ENCODE results near the gene SNRNP70.
A peak's percentile ranks its signal among the peaks of the same experiment; 100 is the strongest.

The SNRNP70 gene

DNA sequence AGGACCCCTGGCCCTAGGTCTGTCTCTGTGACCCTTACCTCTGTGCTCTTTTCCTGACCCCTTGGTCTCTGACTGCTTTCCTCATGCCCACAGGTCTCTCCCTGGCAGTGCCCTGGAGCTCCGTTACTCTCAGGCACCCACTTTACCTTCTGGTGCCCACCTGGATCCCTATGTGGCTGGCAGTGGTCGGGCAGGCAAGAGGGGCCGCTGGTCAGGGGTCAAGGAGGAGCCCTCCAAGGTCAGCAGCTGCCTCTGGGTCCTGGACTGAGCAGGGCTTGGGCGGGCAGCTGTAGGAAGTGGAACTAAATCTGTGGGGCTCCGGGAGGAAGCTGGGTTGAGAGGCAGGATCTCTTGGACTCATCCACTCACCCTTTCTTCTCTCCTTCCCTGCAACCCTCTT lies 50.4 kb downstream of the SNRNP70 start:
- Histone ChIP-seq H3K9me3 (no peaks in the 10 kb centered on the region), H3K4me3 (no peak overlapping the region), H3K27ac (no peak overlapping the region), H3K27me3 (peaks cover 0 to 39% of the 10 kb centered on the region in 2 donors), H3K36me3 (no peaks in the 10 kb centered on the region), H3K4me1 (peaks cover 0 to 15% (median 6%) of the 10 kb centered on the region in 4 donors)
- TF ChIP-seq, protein P1, sequence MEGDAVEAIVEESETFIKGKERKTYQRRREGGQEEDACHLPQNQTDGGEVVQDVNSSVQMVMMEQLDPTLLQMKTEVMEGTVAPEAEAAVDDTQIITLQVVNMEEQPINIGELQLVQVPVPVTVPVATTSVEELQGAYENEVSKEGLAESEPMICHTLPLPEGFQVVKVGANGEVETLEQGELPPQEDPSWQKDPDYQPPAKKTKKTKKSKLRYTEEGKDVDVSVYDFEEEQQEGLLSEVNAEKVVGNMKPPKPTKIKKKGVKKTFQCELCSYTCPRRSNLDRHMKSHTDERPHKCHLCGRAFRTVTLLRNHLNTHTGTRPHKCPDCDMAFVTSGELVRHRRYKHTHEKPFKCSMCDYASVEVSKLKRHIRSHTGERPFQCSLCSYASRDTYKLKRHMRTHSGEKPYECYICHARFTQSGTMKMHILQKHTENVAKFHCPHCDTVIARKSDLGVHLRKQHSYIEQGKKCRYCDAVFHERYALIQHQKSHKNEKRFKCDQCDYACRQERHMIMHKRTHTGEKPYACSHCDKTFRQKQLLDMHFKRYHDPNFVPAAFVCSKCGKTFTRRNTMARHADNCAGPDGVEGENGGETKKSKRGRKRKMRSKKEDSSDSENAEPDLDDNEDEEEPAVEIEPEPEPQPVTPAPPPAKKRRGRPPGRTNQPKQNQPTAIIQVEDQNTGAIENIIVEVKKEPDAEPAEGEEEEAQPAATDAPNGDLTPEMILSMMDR (IDR thresholded peaks at IDR 0.05), result no peak
- DNase-seq, result no peak
- intact Hi-C loops (cut with DNase I; ENCODE audit: low total_unique reads), result no loop called here

DNA sequence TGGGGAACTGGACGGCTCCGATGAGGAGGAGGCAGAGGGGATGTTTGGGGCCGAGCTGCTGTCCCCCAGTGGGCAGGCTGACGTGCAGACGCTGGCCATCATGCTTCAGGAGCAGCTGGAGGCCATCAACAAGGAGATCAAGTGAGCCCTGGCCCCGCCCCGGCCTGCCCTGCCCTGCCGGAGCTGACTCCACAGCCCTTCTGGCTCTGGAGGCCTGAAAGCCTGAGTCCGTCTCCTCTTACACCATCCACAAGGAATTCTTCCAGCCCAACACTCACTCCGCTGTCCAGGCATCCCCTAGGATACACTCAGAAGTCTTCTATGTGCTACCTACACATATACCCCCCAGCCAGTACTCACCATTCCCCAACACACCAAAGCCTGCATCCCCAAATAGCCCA lies 51.5 kb downstream of the SNRNP70 start:
- no peak for DNase-seq
- peaks cover 0 to 15% (median 6%) of the 10 kb centered on the region in 4 donors for H3K4me1 ChIP-seq
- H3K4me3 ChIP-seq, result no peak overlapping the region
- peaks cover 0 to 39% of the 10 kb centered on the region in 2 donors for H3K27me3 ChIP-seq
- TF ChIP-seq, protein P1 (IDR thresholded peaks at IDR 0.05), result no peak
- intact Hi-C loops (cut with DNase I; ENCODE audit: low total_unique reads), result no loop called here
- no peaks in the 10 kb centered on the region for H3K36me3 ChIP-seq
- no peak overlapping the region for H3K27ac ChIP-seq
- H3K9me3 ChIP-seq, result no peaks in the 10 kb centered on the region

DNA sequence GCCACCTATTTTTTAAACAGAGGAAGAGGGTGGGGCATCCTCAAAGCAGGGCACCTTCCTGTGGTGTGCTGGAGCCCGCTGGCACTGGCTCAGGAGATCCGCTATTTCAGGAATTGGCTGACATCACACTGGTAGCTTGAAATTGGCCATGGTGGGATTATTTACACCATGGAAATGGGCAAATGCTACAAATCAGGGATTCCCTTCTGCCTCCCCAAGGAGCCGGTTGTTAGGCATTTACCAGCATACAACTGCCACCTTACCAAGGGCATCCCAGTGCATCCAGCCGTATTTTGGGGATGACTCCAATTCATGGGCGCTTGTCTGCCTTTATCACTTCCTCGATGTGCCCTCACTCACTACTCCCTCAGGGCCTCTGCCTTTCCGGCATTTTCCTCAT lies 55.7 kb downstream of the SNRNP70 start:
- Histone ChIP-seq H3K36me3 (no peaks in the 10 kb centered on the region), H3K27me3 (peaks cover 0 to 10% of the 10 kb centered on the region in 2 donors), H3K4me1 (peaks cover 0 to 18% (median 16%) of the 10 kb centered on the region in 4 donors), H3K9me3 (no peaks in the 10 kb centered on the region), H3K4me3 (no peak overlapping the region), H3K27ac (no peak overlapping the region)
- intact Hi-C loops (cut with DNase I; ENCODE audit: low total_unique reads), result loop anchor here (5.0 kb wide), 1 partner anchor 34 kb away; no protein-coding TSS in a partner anchor
- no peak for DNase-seq
- TF ChIP-seq, protein P1 (IDR thresholded peaks at IDR 0.05), result no peak

DNA sequence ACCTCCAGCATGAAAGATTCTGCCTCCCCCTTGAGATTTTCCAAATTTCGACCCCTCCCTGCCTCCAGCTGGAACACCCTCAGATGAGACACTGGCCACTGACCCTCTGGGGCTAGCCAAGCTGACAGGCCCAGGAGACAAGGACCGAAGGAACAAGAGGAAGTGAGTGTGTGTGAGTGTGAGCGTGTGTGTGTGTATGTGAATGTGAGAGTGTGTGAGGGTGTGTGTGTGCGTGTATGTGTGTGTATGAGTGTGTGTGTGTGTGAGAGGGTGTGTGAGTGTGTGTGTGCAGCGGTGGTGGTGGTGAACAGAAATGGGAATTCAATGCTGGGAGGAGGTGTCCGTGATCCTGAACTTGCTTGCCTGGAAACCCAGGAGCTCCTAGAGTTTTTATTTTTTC lies 56.1 kb downstream of the SNRNP70 start:
- DNase-seq, result no peak
- H3K9me3 ChIP-seq, result no peaks in the 10 kb centered on the region
- intact Hi-C loops (cut with DNase I; ENCODE audit: low total_unique reads), result loop anchor here (5.0 kb wide), 1 partner anchor 34 kb away; no protein-coding TSS in a partner anchor
- H3K4me3 ChIP-seq, result no peak overlapping the region
- H3K27me3 ChIP-seq, result peaks cover 0 to 6% of the 10 kb centered on the region in 2 donors
- TF ChIP-seq, protein P1 (IDR thresholded peaks at IDR 0.05), result no peak
- H3K27ac ChIP-seq, result no peak overlapping the region
- H3K4me1 ChIP-seq, result peaks cover 0 to 22% (median 20%) of the 10 kb centered on the region in 4 donors
- no peaks in the 10 kb centered on the region for H3K36me3 ChIP-seq

DNA sequence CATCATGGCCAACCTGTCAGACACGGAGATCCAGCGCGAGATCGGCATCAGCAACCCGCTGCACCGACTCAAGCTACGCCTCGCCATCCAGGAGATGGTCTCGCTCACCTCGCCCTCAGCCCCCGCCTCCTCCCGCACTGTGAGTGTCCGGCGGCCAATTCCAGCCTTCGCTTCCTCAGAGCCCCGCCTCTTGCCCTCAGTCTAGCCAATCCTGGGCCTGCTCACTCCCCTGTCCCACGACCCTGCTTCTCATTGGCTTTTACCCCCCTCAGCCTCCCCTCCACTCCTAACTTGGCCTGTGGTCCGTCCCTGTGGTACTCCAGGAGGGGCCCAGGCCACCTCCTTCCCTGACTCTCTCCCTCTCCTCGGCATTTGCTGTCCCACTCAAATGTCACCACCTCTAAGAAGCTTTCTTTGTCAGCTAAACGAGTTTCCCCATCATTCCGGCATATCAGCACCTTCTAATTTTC lies 57.6 kb downstream of the SNRNP70 start:
- intact Hi-C loops (cut with DNase I; ENCODE audit: low total_unique reads), result loop anchor here (5.0 kb wide), 1 partner anchor 36 kb away; no protein-coding TSS in a partner anchor
- no peaks in the 10 kb centered on the region for H3K36me3 ChIP-seq
- H3K9me3 ChIP-seq, result no peaks in the 10 kb centered on the region
- H3K4me3 ChIP-seq, result peak overlapping the region; percentile 46 to 57
- TF ChIP-seq, protein P1 (IDR thresholded peaks at IDR 0.05), result no peak
- peak; percentile 87 to 93 for DNase-seq
- no peak overlapping the region for H3K27ac ChIP-seq
- no peaks in the 10 kb centered on the region for H3K27me3 ChIP-seq
- H3K4me1 ChIP-seq, result peaks cover 0 to 26% (median 21%) of the 10 kb centered on the region in 4 donors
